PC-3 (cell line): ENCODE results near the gene TANC1. TPM values are rescaled to one million over a fixed set of nuclear protein-coding genes. Genes with fewer than 3 reads are reported as not detected.

ENCODE experiments used
- ATAC-seq: fragments of 200-7000 bp; cut with Tn5 transposase; 2 replicates; pipeline ENCODE4 v1.9.1; 2020; ENCODE audit warnings: mild to moderate bottlenecking, moderate library complexity
- BruUV-seq: library from RNA; stranded (reverse); fragments of 400-500 nt; replicated peaks from 2 replicates; lab custom pipeline; 2021; lab: Mats Ljungman, UMichigan
- CTCF ChIA-PET: fragments of 300-600 bp; sonication (Branson Sonifier 250); formaldehyde crosslinking; loops from one replicate; lab custom pipeline; 2022; ENCODE audit warnings: antibody characterized with exemption; lab: Charles Lee
- POLR2A ChIA-PET: fragments of 300-600 bp; sonication (Branson Sonifier 250); formaldehyde crosslinking; loops from one replicate; lab custom pipeline; 2022; ENCODE audit warnings: antibody characterized with exemption; ENCODE audit not compliant: unreplicated experiment; lab: Charles Lee
- DNase-seq: peaks from one replicate; pipeline ENCODE4 v3.0.0-alpha.2; 2015
- H2AFZ ChIP-seq: fragments of 300-600 bp; sonication (generic); 2 replicates; pipeline ENCODE4 v1.6.0; 2016; ENCODE audit warnings: antibody characterized with exemption, low read length
- H3F3A ChIP-seq: fragments of 300-600 bp; sonication (generic); one replicate; pipeline ENCODE4 v1.6.0; 2017; ENCODE audit warnings: antibody characterized with exemption, low read length, control low read depth, mild to moderate bottlenecking; ENCODE audit not compliant: unreplicated experiment
- H3K27ac ChIP-seq: fragments of 300-600 bp; sonication (generic); 2 replicates; pipeline ENCODE4 v1.5.1; 2016; ENCODE audit warnings: mild to moderate bottlenecking, low read length
- H3K27me3 ChIP-seq: fragments of 300-600 bp; sonication (generic); 2 replicates; pipeline ENCODE4 v1.6.1; 2016; ENCODE audit warnings: low read length, mixed read lengths
- H3K36me3 ChIP-seq: fragments of 300-600 bp; sonication (generic); 2 replicates; pipeline ENCODE4 v1.6.1; 2016; ENCODE audit warnings: low read depth, mixed run types, low read length, mixed read lengths
- H3K4me1 ChIP-seq: fragments of 300-600 bp; sonication (generic); 2 replicates; pipeline ENCODE4 v1.5.1; 2016; ENCODE audit warnings: low read length; ENCODE audit not compliant: insufficient read depth
- H3K4me2 ChIP-seq: fragments of 300-600 bp; sonication (generic); 2 replicates; pipeline ENCODE4 v1.6.0; 2016; ENCODE audit warnings: low read length
- H3K4me3 ChIP-seq: fragments of 300-600 bp; sonication (generic); 2 replicates; pipeline ENCODE4 v1.5.1; 2016; ENCODE audit warnings: mild to moderate bottlenecking, low read length, mixed read lengths
- H3K79me2 ChIP-seq: fragments of 300-600 bp; sonication (generic); 2 replicates; pipeline ENCODE4 v1.6.1; 2017; ENCODE audit warnings: low read length, mixed read lengths
- H3K9ac ChIP-seq: fragments of 300-600 bp; sonication (generic); 2 replicates; pipeline ENCODE4 v1.6.0; 2016; ENCODE audit warnings: mild to moderate bottlenecking, low read length
- H3K9me2 ChIP-seq: fragments of 300-600 bp; sonication (generic); replicated peaks from 2 replicates; pipeline ENCODE4 v1.6.1; 2016; ENCODE audit warnings: mixed run types, low read length, mixed read lengths
- H3K9me3 ChIP-seq: fragments of 300-600 bp; sonication (generic); 2 replicates; pipeline ENCODE4 v1.6.1; 2016; ENCODE audit warnings: low read length, mixed read lengths
- H4K20me1 ChIP-seq: fragments of 300-600 bp; sonication (generic); 2 replicates; pipeline ENCODE4 v1.6.1; 2016; ENCODE audit warnings: low read length, mixed read lengths
- EZH2 ChIP-seq: fragments of 300-600 bp; sonication (generic); IDR thresholded peaks from one replicate; pipeline ENCODE4 v1.6.1; 2017; ENCODE audit warnings: antibody characterized with exemption, mild to moderate bottlenecking, low read length; ENCODE audit not compliant: unreplicated experiment
- EZH2phosphoT487 ChIP-seq: fragments of 300-600 bp; sonication (generic); IDR thresholded peaks from 2 replicates; pipeline ENCODE4 v1.6.1; 2018; ENCODE audit warnings: mild to moderate bottlenecking, antibody characterized with exemption, low read length, borderline replicate concordance
- intact Hi-C: fragments of 100-400 bp; cut with micrococcal nuclease; formaldehyde crosslinking; loops from 2 replicates; pipeline ENCODE4 v1.9.0; 2023
- total RNA-seq: library from RNA; depleted of rRNA; stranded (reverse); fragments of >200 nt; gene quantifications from 2 replicates; pipeline ENCODE4 v1.2.3, GENCODE V29; 2014
- TF ChIP-seq, protein P1 (sequence below): fragments of 300-600 bp; sonication (generic); conservative IDR thresholded peaks from 2 replicates; pipeline ENCODE4 v1.5.1; 2017; ENCODE audit warnings: antibody characterized with exemption, low read depth, mild to moderate bottlenecking, low read length

TANC1 gene
- total RNA-seq, 1 experiment from 2014 or later = 17.6 TPM

- Histone ChIP-seq H3K27ac (no peak overlapping the region), H2AFZ (no peak overlapping the region), H4K20me1 (no peaks in the 10 kb centered on the region), H3K4me1 (peaks cover 22% of the 10 kb centered on the region), H3K9ac (no peak overlapping the region), H3K79me2 (peaks cover 63% of the 10 kb centered on the region), H3K9me3 (no peaks in the 10 kb centered on the region), H3K4me2 (no peak overlapping the region), H3K4me3 (no peak overlapping the region), H3K9me2 (no peaks in the 10 kb centered on the region), H3K27me3 (no peaks in the 10 kb centered on the region), H3F3A (no peaks in the 10 kb centered on the region), H3K36me3 (no peaks in the 10 kb centered on the region)
- ChIA-PET CTCF (no interaction called here), POLR2A (no interaction called here)
- ATAC-seq (no peak), DNase-seq (no peak)
- no TSS peak for BruUV-seq
- TF ChIP-seq EZH2 (no peak), EZH2phosphoT487 (no peak)
- TF ChIP-seq, protein P1, sequence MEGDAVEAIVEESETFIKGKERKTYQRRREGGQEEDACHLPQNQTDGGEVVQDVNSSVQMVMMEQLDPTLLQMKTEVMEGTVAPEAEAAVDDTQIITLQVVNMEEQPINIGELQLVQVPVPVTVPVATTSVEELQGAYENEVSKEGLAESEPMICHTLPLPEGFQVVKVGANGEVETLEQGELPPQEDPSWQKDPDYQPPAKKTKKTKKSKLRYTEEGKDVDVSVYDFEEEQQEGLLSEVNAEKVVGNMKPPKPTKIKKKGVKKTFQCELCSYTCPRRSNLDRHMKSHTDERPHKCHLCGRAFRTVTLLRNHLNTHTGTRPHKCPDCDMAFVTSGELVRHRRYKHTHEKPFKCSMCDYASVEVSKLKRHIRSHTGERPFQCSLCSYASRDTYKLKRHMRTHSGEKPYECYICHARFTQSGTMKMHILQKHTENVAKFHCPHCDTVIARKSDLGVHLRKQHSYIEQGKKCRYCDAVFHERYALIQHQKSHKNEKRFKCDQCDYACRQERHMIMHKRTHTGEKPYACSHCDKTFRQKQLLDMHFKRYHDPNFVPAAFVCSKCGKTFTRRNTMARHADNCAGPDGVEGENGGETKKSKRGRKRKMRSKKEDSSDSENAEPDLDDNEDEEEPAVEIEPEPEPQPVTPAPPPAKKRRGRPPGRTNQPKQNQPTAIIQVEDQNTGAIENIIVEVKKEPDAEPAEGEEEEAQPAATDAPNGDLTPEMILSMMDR = no peak
- intact Hi-C loops = loop anchor here (5.0 kb wide), 1 partner anchor 63 kb away; the partner anchor contains the start of gene TANC1
These were observed 61.5 kb downstream of the TANC1 start for GRCh38 chr2:159029936-159030335.

DNA sequence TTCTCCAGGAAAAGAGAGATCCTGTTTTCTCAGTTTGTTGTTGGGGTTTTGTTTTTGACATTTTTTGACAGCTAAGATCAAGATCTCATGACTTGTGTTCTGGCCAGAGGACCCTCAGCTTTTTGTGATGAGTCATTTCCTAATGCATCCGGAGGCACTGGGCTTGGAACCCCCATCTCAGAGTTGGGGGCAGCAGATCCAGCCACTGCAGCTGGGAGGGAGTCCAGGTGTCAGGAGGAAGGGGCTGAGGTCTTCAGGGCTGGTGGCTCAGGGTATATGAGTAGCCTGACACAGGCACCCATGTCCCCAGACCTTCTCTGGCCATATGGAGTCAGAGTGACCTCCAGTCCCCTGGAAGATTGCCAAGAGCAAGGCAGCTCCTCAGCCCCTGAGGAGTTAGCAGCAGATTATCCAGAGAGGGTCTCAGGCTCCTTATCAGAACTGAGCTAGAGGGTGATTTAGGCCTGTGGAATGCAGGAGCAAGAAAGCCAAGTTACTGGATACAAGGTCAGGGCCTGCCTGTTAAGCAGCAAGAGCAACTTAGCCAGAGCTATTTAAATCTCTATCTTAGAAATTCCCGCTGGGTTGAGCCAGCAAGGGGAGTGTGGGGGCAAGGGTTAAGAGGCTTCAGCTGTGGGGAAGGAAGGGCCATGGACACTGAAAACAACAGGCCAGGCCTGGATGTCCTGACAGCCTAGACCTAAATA is 62.4 kb downstream of the TANC1 start:
- BruUV-seq = no TSS peak
- no peak overlapping the region for H3K4me3 ChIP-seq
- CTCF ChIA-PET = no interaction called here
- H3K9me3 ChIP-seq = no peaks in the 10 kb centered on the region
- no peak overlapping the region for H3K27ac ChIP-seq
- no peaks in the 10 kb centered on the region for H3F3A ChIP-seq
- H4K20me1 ChIP-seq = no peaks in the 10 kb centered on the region
- TF ChIP-seq, protein P1 = no peak
- TF ChIP-seq EZH2 (no peak), EZH2phosphoT487 (no peak)
- POLR2A ChIA-PET = no interaction called here
- peaks cover 54% of the 10 kb centered on the region for H3K79me2 ChIP-seq
- intact Hi-C loops = loop anchor here (5.0 kb wide), 1 partner anchor 64 kb away; the partner anchor contains the start of gene TANC1
- H3K36me3 ChIP-seq = no peaks in the 10 kb centered on the region
- peak overlapping the region; percentile 30 for H3K4me2 ChIP-seq
- DNase-seq (peak; percentile 51), ATAC-seq (peak; percentile 65)
- H2AFZ ChIP-seq = no peak overlapping the region
- H3K9ac ChIP-seq = no peak overlapping the region
- H3K9me2 ChIP-seq = no peaks in the 10 kb centered on the region
- peaks cover 17% of the 10 kb centered on the region for H3K4me1 ChIP-seq
- H3K27me3 ChIP-seq = no peaks in the 10 kb centered on the region

DNA sequence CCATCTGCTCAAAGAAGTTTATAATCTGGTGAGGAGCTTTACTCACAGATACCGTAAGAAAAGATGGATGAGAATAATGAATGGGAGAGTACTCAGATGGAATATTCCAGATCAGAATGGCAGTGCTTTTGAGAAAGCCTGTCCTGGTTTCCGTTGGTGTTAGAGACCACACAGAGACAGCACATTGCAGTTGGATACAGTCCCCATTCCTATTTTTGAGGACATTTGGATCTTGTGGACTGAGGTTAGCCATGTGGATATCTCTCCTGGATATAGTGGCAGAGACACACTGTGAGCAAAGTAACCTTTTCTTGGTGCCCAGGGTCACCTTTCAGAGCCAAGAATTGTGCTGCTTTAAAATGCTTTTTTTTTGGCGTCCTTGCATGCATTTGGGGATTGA is 63.7 kb downstream of the TANC1 start:
- no peaks in the 10 kb centered on the region for H3K36me3 ChIP-seq
- H3K9me2 ChIP-seq = no peaks in the 10 kb centered on the region
- H3F3A ChIP-seq = no peaks in the 10 kb centered on the region
- H3K4me2 ChIP-seq = no peak overlapping the region
- POLR2A ChIA-PET = no interaction called here
- H3K79me2 ChIP-seq = peaks cover 52% of the 10 kb centered on the region
- H3K4me3 ChIP-seq = no peak overlapping the region
- TF ChIP-seq, protein P1 = no peak
- TF ChIP-seq EZH2 (no peak), EZH2phosphoT487 (no peak)
- H3K9me3 ChIP-seq = no peaks in the 10 kb centered on the region
- ATAC-seq = no peak
- no peaks in the 10 kb centered on the region for H3K27me3 ChIP-seq
- intact Hi-C loops = loop anchor here (5.0 kb wide), 1 partner anchor 65 kb away; the partner anchor contains the start of gene TANC1
- H3K27ac ChIP-seq = no peak overlapping the region
- no peak overlapping the region for H2AFZ ChIP-seq
- H4K20me1 ChIP-seq = no peaks in the 10 kb centered on the region
- no TSS peak for BruUV-seq
- DNase-seq = no peak
- CTCF ChIA-PET = no interaction called here
- H3K4me1 ChIP-seq = peaks cover 18% of the 10 kb centered on the region
- no peak overlapping the region for H3K9ac ChIP-seq
